Stimulated activated naive CD4-positive, alpha-beta T cell treated with Interleukin-2 at 50 U/mL for 16 hours (primary cell): ENCODE data around the gene DIP2B.
"Not testable (repeated sequence)": the region's sequence is repeated elsewhere in the genome, so short reads cannot be mapped to it uniquely, and the experiment has no call there.

Experiments used
- DNase-seq: peaks from one replicate; lab custom pipeline; 2025; lab: John Stamatoyannopoulos, UW

The DIP2B gene

GRCh38 chr12:50504798-50505674, at the start of gene DIP2B:
TSS of gene DIP2B (plus strand) at chr12:50504985. CDS start at chr12:50505141, 156 bp downstream.
- DNase-seq, result peak; percentile 96

GRCh38 chr12:50458606-50459005, 46.2 kb upstream of the DIP2B start:
- no peak for DNase-seq

GRCh38 chr12:50467439-50467838, 37.3 kb upstream of the DIP2B start:
- no peak for DNase-seq

- DNase-seq, result no peak
Observed at GRCh38 chr12:50477241-50477832, 27.4 kb upstream of the DIP2B start.

- no peak for DNase-seq
Observed at GRCh38 chr12:50482571-50482970, 22.2 kb upstream of the DIP2B start.

GRCh38 chr12:50483488-50483887, 21.3 kb upstream of the DIP2B start:
- DNase-seq, result no peak

GRCh38 chr12:50488801-50489200, 16.0 kb upstream of the DIP2B start:
- DNase-seq, result no peak

- DNase-seq, result not testable (repeated sequence)
Observed at GRCh38 chr12:50498119-50498518, 6.7 kb upstream of the DIP2B start.

GRCh38 chr12:50505675-50506530, 1.1 kb downstream of the DIP2B start:
- no peak for DNase-seq

GRCh38 chr12:50506753-50507473, 2.1 kb downstream of the DIP2B start:
- DNase-seq, result no peak

- no peak for DNase-seq
Observed at GRCh38 chr12:50507474-50507838, 2.7 kb downstream of the DIP2B start.

- DNase-seq, result no peak
Observed at GRCh38 chr12:50507930-50508329, 3.1 kb downstream of the DIP2B start.

GRCh38 chr12:50508414-50508813, 3.6 kb downstream of the DIP2B start:
- no peak for DNase-seq

GRCh38 chr12:50508970-50509663, 4.3 kb downstream of the DIP2B start:
- no peak for DNase-seq

- no peak for DNase-seq
Observed at GRCh38 chr12:50514526-50515276, 9.9 kb downstream of the DIP2B start.

- no peak for DNase-seq
Observed at GRCh38 chr12:50515587-50515986, 10.8 kb downstream of the DIP2B start.

GRCh38 chr12:50517421-50518048, 12.8 kb downstream of the DIP2B start:
- DNase-seq, result no peak

- DNase-seq, result no peak
Observed at GRCh38 chr12:50518090-50518489, 13.3 kb downstream of the DIP2B start.

GRCh38 chr12:50519353-50519752, 14.6 kb downstream of the DIP2B start:
- DNase-seq, result no peak
